ENCODE results near the gene MYL9.

The MYL9 gene

DNA sequence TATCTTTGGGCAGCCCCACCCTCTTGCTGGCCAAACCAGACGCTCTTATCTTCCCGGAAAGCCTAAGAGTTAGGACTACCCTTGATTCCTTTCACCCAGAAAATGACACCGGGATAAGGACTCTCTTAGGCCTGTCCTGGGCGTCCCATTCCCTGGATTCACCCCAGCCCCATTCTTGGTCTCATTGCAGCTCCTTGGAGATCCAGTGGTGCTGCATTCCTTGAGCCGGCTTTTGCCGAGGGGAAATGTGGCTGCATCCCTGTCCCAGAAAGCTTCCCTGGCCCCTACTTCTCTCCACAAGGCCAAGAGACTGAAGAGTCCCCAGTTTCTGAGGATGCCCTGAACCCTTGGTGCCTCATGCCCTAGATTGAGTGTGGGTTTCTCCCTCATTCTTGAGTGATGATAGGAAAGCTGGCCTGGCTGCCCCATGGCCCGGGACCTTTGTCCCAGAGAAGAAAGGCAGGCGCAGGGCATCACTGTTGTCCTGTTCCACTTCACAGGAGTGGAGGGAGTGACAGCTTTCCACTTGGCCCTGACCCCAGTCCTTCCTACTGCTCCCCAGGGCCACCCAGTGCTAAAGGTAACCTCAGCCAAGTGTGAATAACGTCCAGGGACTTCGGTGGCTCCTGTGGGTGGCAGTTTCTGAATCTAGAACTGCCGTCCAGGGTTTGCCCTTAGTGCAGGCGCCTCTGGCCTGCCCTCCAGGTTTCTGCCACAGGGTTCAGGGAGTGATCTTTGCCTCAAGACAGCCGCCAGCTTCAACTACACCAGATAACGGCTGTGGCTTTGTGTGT is 42.7 kb upstream of the MYL9 start:
- no peak for DNase-seq (ENCODE audit: extremely low read depth, low read depth)
- TF ChIP-seq, protein P1, sequence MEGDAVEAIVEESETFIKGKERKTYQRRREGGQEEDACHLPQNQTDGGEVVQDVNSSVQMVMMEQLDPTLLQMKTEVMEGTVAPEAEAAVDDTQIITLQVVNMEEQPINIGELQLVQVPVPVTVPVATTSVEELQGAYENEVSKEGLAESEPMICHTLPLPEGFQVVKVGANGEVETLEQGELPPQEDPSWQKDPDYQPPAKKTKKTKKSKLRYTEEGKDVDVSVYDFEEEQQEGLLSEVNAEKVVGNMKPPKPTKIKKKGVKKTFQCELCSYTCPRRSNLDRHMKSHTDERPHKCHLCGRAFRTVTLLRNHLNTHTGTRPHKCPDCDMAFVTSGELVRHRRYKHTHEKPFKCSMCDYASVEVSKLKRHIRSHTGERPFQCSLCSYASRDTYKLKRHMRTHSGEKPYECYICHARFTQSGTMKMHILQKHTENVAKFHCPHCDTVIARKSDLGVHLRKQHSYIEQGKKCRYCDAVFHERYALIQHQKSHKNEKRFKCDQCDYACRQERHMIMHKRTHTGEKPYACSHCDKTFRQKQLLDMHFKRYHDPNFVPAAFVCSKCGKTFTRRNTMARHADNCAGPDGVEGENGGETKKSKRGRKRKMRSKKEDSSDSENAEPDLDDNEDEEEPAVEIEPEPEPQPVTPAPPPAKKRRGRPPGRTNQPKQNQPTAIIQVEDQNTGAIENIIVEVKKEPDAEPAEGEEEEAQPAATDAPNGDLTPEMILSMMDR (IDR thresholded peaks at IDR 0.05; ENCODE audit: low read depth, low read length) = no peak

- TF ChIP-seq, protein P1 (IDR thresholded peaks at IDR 0.05; ENCODE audit: low read depth, low read length) = no peak
- DNase-seq (ENCODE audit: extremely low read depth, low read depth) = no peak
Measured at GRCh38 chr20:36499211-36499610, 42.1 kb upstream of the MYL9 start.

- TF ChIP-seq, protein P1 (IDR thresholded peaks at IDR 0.05; ENCODE audit: low read depth, low read length) = no peak
- no peak for DNase-seq (ENCODE audit: extremely low read depth, low read depth)
Measured at GRCh38 chr20:36499723-36500501, 41.4 kb upstream of the MYL9 start.

- no peak for DNase-seq (ENCODE audit: extremely low read depth, low read depth)
Measured at GRCh38 chr20:36501367-36502006, 39.8 kb upstream of the MYL9 start.

DNA sequence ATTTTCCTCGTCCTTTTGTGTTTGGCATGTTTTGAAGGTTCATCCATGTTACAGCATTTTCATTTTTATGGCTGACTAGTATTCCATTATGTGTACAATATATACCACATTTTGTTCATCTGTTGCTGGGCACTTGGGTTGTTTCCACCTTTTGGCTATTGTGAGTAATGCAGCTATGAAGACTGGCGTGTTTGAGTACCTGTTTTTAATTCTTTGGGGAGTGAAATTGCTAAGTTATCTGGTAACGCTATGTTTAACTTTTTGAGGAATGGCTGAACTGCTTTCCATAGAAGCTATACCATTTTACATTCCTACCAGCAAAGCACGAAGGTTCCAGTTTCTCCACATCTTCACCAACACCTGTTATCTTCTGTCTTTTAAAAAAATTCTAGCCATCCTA is 37.0 kb upstream of the MYL9 start:
- DNase-seq (ENCODE audit: extremely low read depth, low read depth) = no peak
- TF ChIP-seq, protein P1 (IDR thresholded peaks at IDR 0.05; ENCODE audit: low read depth, low read length) = no peak

More at GRCh38 chr20:36501367-36502006, 39.8 kb upstream of the MYL9 start:
- TF ChIP-seq, protein P1 (IDR thresholded peaks at IDR 0.05; ENCODE audit: low read depth, low read length) = no peak

- TF ChIP-seq, protein P1 (IDR thresholded peaks at IDR 0.05; ENCODE audit: low read depth, low read length) = peak; percentile 17
- no peak for DNase-seq (ENCODE audit: extremely low read depth, low read depth)
Measured at GRCh38 chr20:36506253-36506652, 35.1 kb upstream of the MYL9 start.
